IPS-18c (cell line): ENCODE data around the gene VAT1L.

Experiments
- H3K4me3 ChIP-seq: 2 replicates; pipeline ENCODE4 v1.7.0; 2013; ENCODE audit warnings: low read depth, mild to moderate bottlenecking, low read length, moderate library complexity; ENCODE audit not compliant: insufficient read depth
- H3K9me3 ChIP-seq: one replicate; pipeline ENCODE4 v1.6.1; 2013; ENCODE audit warnings: mild to moderate bottlenecking, low read length, moderate library complexity; ENCODE audit not compliant: control insufficient read depth, insufficient read depth

Gene VAT1L

GRCh38 chr16:77844801-77845200 lies 56.4 kb downstream of the VAT1L start:
- H3K9me3 ChIP-seq, result no peaks in the 10 kb centered on the region
- H3K4me3 ChIP-seq, result no peak overlapping the region

DNA sequence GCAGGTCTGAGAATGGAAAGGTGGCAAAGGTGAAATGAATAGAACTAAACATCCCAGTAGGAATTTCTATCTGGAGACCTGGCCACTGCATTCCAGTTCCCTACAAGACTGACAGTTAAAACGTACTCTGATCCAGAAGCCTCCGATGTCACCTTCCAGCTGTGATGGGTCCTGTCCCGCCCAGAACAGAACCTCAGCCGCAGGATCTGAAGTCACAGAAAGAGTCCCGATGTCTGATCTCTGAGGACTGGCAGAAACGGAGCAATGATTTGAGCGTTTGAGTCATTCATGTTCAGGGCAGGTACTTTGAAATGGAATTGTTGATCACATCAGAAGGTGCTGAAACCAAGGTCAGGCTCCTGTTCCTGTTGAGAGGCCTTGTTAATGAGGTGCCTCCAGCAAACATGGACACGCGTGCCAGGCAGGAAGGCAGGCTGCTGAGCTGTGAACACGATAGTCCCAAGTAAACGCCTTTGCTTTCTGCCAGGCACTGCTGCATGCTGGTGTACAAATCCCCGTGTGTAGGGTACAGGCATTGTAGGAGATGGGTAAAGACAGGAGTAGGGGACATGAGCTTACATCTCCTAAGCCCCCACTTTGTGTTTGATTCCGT lies 61.4 kb downstream of the VAT1L start:
- H3K4me3 ChIP-seq, result no peak overlapping the region
- no peaks in the 10 kb centered on the region for H3K9me3 ChIP-seq

- no peaks in the 10 kb centered on the region for H3K9me3 ChIP-seq
- H3K4me3 ChIP-seq, result no peak overlapping the region
These were observed 62.4 kb downstream of the VAT1L start for GRCh38 chr16:77850636-77851333.

DNA sequence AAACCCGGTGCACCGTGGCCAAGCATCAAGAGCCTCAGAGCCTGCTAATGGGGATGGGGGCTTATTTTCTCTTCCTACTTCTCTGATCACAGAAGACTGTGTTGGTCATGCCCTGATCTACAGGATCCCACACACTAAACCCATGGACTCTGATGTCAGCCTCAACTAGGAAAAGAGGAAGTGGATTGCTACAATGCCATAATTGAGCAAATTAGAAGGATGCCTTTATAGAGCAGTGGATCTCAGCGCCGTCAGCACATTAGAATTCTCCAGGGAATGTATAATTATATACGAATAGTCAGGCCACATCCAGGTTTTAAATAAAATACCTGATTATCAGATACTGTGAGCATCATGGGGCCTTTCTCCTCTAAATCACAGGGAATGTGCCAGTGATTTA lies 64.8 kb downstream of the VAT1L start:
- H3K9me3 ChIP-seq, result no peaks in the 10 kb centered on the region
- H3K4me3 ChIP-seq, result no peak overlapping the region

- no peaks in the 10 kb centered on the region for H3K9me3 ChIP-seq
- H3K4me3 ChIP-seq, result no peak overlapping the region
These were observed 68.2 kb downstream of the VAT1L start for GRCh38 chr16:77856438-77857160.

GRCh38 chr16:77858060-77858459 lies 69.7 kb downstream of the VAT1L start:
- no peaks in the 10 kb centered on the region for H3K9me3 ChIP-seq

DNA sequence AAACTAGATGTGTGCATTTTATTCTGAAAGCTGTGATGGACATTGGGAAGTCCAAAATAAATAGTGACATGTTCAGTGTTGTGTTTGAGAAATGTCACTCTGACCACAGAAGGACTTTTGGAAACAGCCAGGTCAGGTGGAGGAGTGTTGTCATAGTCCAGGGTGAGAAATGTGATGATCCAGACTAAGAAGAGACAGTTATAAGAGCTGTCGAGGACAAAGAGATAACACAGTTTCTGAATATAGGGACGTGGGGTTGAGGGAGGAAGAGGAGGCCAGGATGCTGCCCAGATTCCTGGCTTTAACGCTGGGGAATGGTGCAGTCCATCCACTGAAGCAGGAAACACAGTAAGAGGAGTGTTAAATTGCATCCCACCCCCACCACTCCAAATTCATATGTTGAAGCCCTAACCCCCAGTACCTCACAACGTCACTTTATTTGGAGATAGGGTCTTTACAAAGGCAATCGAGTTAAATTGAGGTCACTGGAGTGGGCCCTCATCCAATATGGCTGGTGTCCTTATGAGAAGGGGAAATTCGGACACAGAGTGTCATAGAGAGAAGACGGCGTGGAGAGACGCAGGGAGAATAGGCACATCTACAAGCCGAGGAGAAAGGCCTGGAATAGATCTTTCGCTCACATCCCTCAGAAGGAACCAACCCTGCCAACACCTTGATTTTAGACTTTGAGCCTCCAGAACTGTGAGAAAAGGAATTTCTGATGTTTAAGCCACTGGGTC lies 71.3 kb downstream of the VAT1L start:
- no peaks in the 10 kb centered on the region for H3K9me3 ChIP-seq
- H3K4me3 ChIP-seq, result no peak overlapping the region

More at GRCh38 chr16:77858060-77858459, 69.7 kb downstream of the VAT1L start:
- no peak overlapping the region for H3K4me3 ChIP-seq

DNA sequence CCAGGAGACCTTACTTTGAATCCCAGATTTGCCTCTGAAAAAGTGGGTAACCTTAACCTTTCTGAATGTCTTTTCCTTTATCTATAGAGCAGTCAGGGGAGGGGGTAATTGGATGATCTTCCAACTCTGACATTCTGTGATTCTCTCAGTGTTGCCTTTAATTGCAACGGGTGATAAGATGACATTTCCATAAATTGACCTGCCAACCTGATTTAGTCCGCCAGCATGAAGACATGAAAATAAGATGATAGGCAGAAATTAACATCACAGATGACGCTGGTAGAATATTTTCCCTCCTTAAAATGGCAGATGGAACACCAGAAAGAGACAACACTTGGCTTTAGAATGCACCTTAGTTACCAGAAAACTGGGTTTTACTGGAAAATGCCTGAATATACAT lies 72.6 kb downstream of the VAT1L start:
- H3K9me3 ChIP-seq, result no peaks in the 10 kb centered on the region
- no peak overlapping the region for H3K4me3 ChIP-seq

- H3K4me3 ChIP-seq, result no peak overlapping the region
- H3K9me3 ChIP-seq, result no peaks in the 10 kb centered on the region
These were observed 74.9 kb downstream of the VAT1L start for GRCh38 chr16:77863250-77863649.

DNA sequence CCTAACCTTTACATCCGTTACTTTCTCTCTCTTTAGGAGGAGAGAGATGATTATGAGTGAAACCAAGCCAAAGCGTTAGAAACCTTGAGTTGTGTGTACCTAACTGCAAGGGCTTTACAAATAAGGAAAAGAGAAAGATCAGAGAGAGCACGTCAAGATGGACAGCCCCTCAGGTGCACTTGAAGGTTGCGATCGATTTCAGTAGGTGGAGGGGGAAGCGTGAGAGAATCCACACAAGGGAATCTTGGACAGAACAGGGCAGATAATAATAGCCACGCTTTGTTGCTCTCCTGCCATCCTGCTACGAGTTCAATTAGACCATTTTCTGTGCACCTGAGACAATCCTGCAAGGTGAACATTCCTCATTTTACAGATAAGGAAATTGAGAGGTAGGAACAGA lies 78.4 kb downstream of the VAT1L start:
- H3K4me3 ChIP-seq, result no peak overlapping the region
- no peaks in the 10 kb centered on the region for H3K9me3 ChIP-seq

GRCh38 chr16:77868052-77868451 lies 79.7 kb downstream of the VAT1L start:
- H3K9me3 ChIP-seq, result no peaks in the 10 kb centered on the region

GRCh38 chr16:77868478-77868877 lies 80.1 kb downstream of the VAT1L start:
- Histone ChIP-seq H3K9me3 (no peaks in the 10 kb centered on the region), H3K4me3 (no peak overlapping the region)

More at GRCh38 chr16:77868052-77868451, 79.7 kb downstream of the VAT1L start:
- H3K4me3 ChIP-seq, result no peak overlapping the region

DNA sequence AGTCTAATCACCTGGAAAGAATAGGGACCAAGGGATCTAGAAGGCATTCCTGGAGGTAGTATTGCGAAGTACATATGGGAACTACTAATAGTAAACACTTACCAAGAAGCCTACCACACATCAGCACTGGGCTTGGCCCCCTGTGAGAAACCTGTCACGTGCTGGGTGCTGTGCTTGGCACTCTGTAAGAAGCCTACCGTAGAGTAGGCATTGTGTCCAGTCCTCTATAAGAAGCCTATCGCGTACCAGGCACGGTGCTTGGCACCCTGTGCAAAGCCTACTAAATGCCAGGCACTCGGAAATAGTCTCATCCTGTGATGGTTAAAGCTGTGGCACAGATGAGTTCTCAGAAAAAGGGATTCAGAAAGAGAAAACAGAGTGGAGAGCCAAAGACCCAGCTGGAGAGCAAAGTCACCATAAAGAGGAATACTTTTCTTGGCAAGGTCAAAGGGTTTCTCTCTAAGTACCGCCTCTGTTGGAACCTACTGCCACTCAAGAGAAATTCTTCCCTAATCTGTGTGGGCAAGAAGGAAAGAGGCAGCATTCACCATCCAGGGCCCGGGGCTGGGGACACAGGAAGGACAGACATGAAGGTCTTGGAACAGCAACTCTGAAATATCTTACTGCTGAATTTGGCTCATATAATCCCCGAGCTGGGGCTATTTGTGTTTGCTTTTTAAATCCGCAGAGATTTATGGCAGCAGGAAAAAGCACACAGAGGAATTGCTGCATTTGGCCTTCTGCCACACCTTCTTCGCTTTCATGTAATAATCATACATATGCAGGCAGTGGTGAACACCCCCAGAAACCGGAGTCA lies 81.8 kb downstream of the VAT1L start:
- H3K9me3 ChIP-seq, result no peaks in the 10 kb centered on the region

DNA sequence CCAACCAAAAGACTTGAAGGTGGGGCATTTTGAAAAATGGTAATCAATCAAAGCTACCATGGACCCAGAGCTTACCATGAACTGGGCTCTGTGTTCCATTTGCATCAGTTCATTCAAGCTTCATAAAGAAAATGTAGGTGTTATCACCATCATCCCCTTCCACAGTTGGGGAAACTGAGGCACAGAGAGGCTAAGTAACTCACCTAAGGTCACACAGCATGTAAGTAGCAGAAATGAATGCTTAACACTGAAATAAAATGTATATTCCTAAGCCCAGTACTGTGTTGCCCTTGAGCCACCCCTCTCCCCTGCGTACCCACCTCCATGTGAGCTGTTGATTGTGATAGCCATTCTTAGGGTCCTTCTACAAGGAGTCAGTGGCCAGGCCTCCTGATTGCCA lies 83.6 kb downstream of the VAT1L start:
- H3K9me3 ChIP-seq, result no peaks in the 10 kb centered on the region
- no peak overlapping the region for H3K4me3 ChIP-seq

More for the DNA sequence above, 81.8 kb downstream of the VAT1L start:
- no peak overlapping the region for H3K4me3 ChIP-seq

- Histone ChIP-seq H3K4me3 (no peak overlapping the region), H3K9me3 (no peaks in the 10 kb centered on the region)
These were observed 84.7 kb downstream of the VAT1L start for GRCh38 chr16:77873066-77873465.

- Histone ChIP-seq H3K9me3 (no peaks in the 10 kb centered on the region), H3K4me3 (no peak overlapping the region)
These were observed 86.0 kb downstream of the VAT1L start for GRCh38 chr16:77874347-77874746.

GRCh38 chr16:77876776-77877175 lies 88.4 kb downstream of the VAT1L start:
- Histone ChIP-seq H3K9me3 (no peaks in the 10 kb centered on the region), H3K4me3 (no peak overlapping the region)
